Right cardiac atrium (tissue), 5 donors: ENCODE data around the gene DIP2B. TPM values are rescaled to one million over a fixed set of nuclear protein-coding genes. Genes with fewer than 3 reads are reported as not detected.
A peak's percentile ranks its signal among the peaks of the same experiment; 100 is the strongest.

ENCODE experiments used
- ATAC-seq, 2 donors: fragments of 200-7000 bp; cut with Tn5 transposase; one replicate each; pipeline versions ENCODE4 v1.8.0 to v1.9.1; 2020; ENCODE audit warnings: moderate library complexity in 2 of 2, mild to moderate bottlenecking in 1 of 2
- DNase-seq, 3 donors: peaks; one replicate each; pipeline ENCODE4 v3.0.0-alpha.2; 2020
- H3K27ac ChIP-seq: one replicate; pipeline ENCODE4 v1.5.1; 2013; ENCODE audit warnings: mild to moderate bottlenecking, low read length, control low read depth, moderate library complexity
- H3K27me3 ChIP-seq: one replicate; pipeline ENCODE4 v1.6.1; 2013; ENCODE audit not compliant: control insufficient read depth, insufficient read depth
- H3K4me1 ChIP-seq: one replicate; pipeline ENCODE4 v1.6.1; 2013; ENCODE audit warnings: low read length; ENCODE audit not compliant: control insufficient read depth, insufficient read depth
- H3K4me3 ChIP-seq: one replicate; pipeline ENCODE4 v1.5.1; 2013; ENCODE audit warnings: low read length, control low read depth
- H3K9me3 ChIP-seq: one replicate; pipeline ENCODE4 v1.6.1; 2013; ENCODE audit warnings: low read length; ENCODE audit not compliant: control insufficient read depth
- WGBS: extraction: QIAGEN DNeasy Blood & Tissue Kit; methylation state at CpG from one replicate; pipeline ENCODE4 v1.1.7; 2013; 5-methylcytosine and 5-hydroxymethylcytosine counted together
- intact Hi-C, 4 donors: fragments of 100-400 bp; cut with DNase I; formaldehyde crosslinking; loops; one replicate each; pipeline versions ENCODE4 v1.11.0 to v1.14.0; 2022 to 2023
- polyA plus RNA-seq: library from polyadenylated mRNA; stranded (reverse); fragments of 200-250 nt; gene quantifications from one replicate; pipeline ENCODE4 v1.2.3, GENCODE V29; 2013
- total RNA-seq, 4 donors: library from RNA; stranded (reverse); fragmentation: NEBNext Ultra II Directional; extraction: Animal tissue kit (Norgen Biotek cat#: 25700); gene quantifications; one replicate each; pipeline ENCODE4 v1.2.1, GENCODE V29; 2021
- donor health status: healthy with polysubstance abuse.
- donor health status: DM: no; HTN: yes; CAD: no.
- donor health status: DM: no; HTN: no; CAD: no.
- donor health status: DM: no; HTN: yes; CAD: no; lungs with severe emphysema.
- donor health status: DM: yes; HTN: yes; CAD: no.

The DIP2B gene
- total and polyA plus RNA-seq, 5 donors, result 3.8 to 16.8 (median 11.8) TPM

- no peaks in the 10 kb centered on the region for H3K27me3 ChIP-seq
- DNase-seq, result no peak
- 51% methylated on average over 4 of the region's 4 CpGs for WGBS
- H3K4me1 ChIP-seq, result peaks cover 1% of the 10 kb centered on the region
- intact Hi-C loops, result no loop called here
- no peak overlapping the region for H3K4me3 ChIP-seq
- ATAC-seq, result no peak
- H3K27ac ChIP-seq, result no peak overlapping the region
- H3K9me3 ChIP-seq, result no peaks in the 10 kb centered on the region
Observed at GRCh38 chr12:50625029-50625925, 120.5 kb downstream of the DIP2B start.

- Histone ChIP-seq H3K4me1 (no peaks in the 10 kb centered on the region), H3K27me3 (no peaks in the 10 kb centered on the region), H3K4me3 (no peak overlapping the region), H3K27ac (no peak overlapping the region), H3K9me3 (no peaks in the 10 kb centered on the region)
- ATAC-seq (no peak), DNase-seq (no peak)
- intact Hi-C loops, result no loop called here
- 71% methylated on average over 5 of the region's 5 CpGs for WGBS
Observed at GRCh38 chr12:50626026-50626425, 121.2 kb downstream of the DIP2B start.

- Histone ChIP-seq H3K9me3 (no peaks in the 10 kb centered on the region), H3K4me3 (no peak overlapping the region), H3K27me3 (no peaks in the 10 kb centered on the region), H3K4me1 (no peaks in the 10 kb centered on the region), H3K27ac (no peak overlapping the region)
- DNase-seq (no peak), ATAC-seq (no peak)
- intact Hi-C loops, result no loop called here
- 87% methylated on average over 2 of the region's 2 CpGs for WGBS
Observed at GRCh38 chr12:50627491-50627890, 122.7 kb downstream of the DIP2B start.

- H3K4me3 ChIP-seq, result no peak overlapping the region
- ATAC-seq (no peak), DNase-seq (no peak)
- H3K4me1 ChIP-seq, result no peaks in the 10 kb centered on the region
- intact Hi-C loops, result no loop called here
- WGBS, result 88% methylated on average over 6 of the region's 6 CpGs
- no peak overlapping the region for H3K27ac ChIP-seq
- no peaks in the 10 kb centered on the region for H3K27me3 ChIP-seq
- no peaks in the 10 kb centered on the region for H3K9me3 ChIP-seq
Observed at GRCh38 chr12:50628394-50628793, 123.6 kb downstream of the DIP2B start.

- ATAC-seq, result no peak
- intact Hi-C loops, result no loop called here
- H3K27ac ChIP-seq, result no peak overlapping the region
Observed at GRCh38 chr12:50633955-50634354, 129.2 kb downstream of the DIP2B start.

GRCh38 chr12:50634379-50634778, 129.6 kb downstream of the DIP2B start:
- H3K27ac ChIP-seq, result no peak overlapping the region
- H3K4me1 ChIP-seq, result peaks cover 8% of the 10 kb centered on the region
- H3K9me3 ChIP-seq, result no peaks in the 10 kb centered on the region
- DNase-seq (no peak), ATAC-seq (peak; percentile 18 to 34)
- no peak overlapping the region for H3K4me3 ChIP-seq
- H3K27me3 ChIP-seq, result no peaks in the 10 kb centered on the region
- intact Hi-C loops, result no loop called here
- WGBS, result 66% methylated on average over 2 of the region's 2 CpGs

More at GRCh38 chr12:50633955-50634354, 129.2 kb downstream of the DIP2B start:
- DNase-seq, result no peak
- Histone ChIP-seq H3K9me3 (no peaks in the 10 kb centered on the region), H3K4me1 (peaks cover 8% of the 10 kb centered on the region), H3K4me3 (no peak overlapping the region), H3K27me3 (no peaks in the 10 kb centered on the region)
- 70% methylated on average over 6 of the region's 6 CpGs for WGBS

GRCh38 chr12:50635364-50635763, 130.6 kb downstream of the DIP2B start:
- peak in 1 of 3 donors; percentile 47 for DNase-seq

GRCh38 chr12:50635857-50636256, 131.1 kb downstream of the DIP2B start:
- Histone ChIP-seq H3K4me1 (peaks cover 8% of the 10 kb centered on the region), H3K4me3 (no peak overlapping the region), H3K27me3 (no peaks in the 10 kb centered on the region), H3K27ac (no peak overlapping the region), H3K9me3 (no peaks in the 10 kb centered on the region)
- 86% methylated on average over 4 of the region's 4 CpGs for WGBS
- ATAC-seq, result no peak
- intact Hi-C loops, result loop anchor here in 2 of 4 donors (2.0 to 5.0 kb wide), 2 partner anchors 129 to 131 kb away; partner anchors contain the start of gene DIP2B (in 1 of the 2)
- DNase-seq, result no peak

More at GRCh38 chr12:50635364-50635763, 130.6 kb downstream of the DIP2B start:
- ATAC-seq, result peak in 1 of 2 donors; percentile 62
- WGBS, result 49% methylated on average over 5 of the region's 5 CpGs
- H3K27ac ChIP-seq, result no peak overlapping the region
- intact Hi-C loops, result loop anchor here in 1 of 4 donors (5.0 kb wide), 1 partner anchor 128 kb away; no protein-coding TSS in a partner anchor
- no peaks in the 10 kb centered on the region for H3K27me3 ChIP-seq
- no peaks in the 10 kb centered on the region for H3K9me3 ChIP-seq
- H3K4me1 ChIP-seq, result peaks cover 8% of the 10 kb centered on the region
- H3K4me3 ChIP-seq, result no peak overlapping the region

- no peaks in the 10 kb centered on the region for H3K9me3 ChIP-seq
- no peak overlapping the region for H3K4me3 ChIP-seq
- no peaks in the 10 kb centered on the region for H3K27me3 ChIP-seq
- DNase-seq (no peak), ATAC-seq (peak; percentile 9 to 39)
- peaks cover 8% of the 10 kb centered on the region for H3K4me1 ChIP-seq
- intact Hi-C loops, result loop anchor here in 2 of 4 donors (2.0 to 5.0 kb wide), 2 partner anchors 129 to 132 kb away; partner anchors contain the start of gene DIP2B (in 1 of the 2)
- no peak overlapping the region for H3K27ac ChIP-seq
- 70% methylated on average over 3 of the region's 3 CpGs for WGBS
Observed at GRCh38 chr12:50636505-50636904, 131.7 kb downstream of the DIP2B start.

- no peaks in the 10 kb centered on the region for H3K9me3 ChIP-seq
- H3K4me1 ChIP-seq, result peaks cover 8% of the 10 kb centered on the region
- H3K27me3 ChIP-seq, result no peaks in the 10 kb centered on the region
- H3K4me3 ChIP-seq, result no peak overlapping the region
- intact Hi-C loops, result loop anchor here (2.0 to 5.0 kb wide), 2 partner anchors 131 to 133 kb away; partner anchors contain the start of gene DIP2B (in 3 of the 4)
- WGBS, result 33% methylated on average over 4 of the region's 4 CpGs
- ATAC-seq (peak in 1 of 2 donors; percentile 37), DNase-seq (no peak)
- H3K27ac ChIP-seq, result no peak overlapping the region
Observed at GRCh38 chr12:50637870-50638481, 133.2 kb downstream of the DIP2B start.

GRCh38 chr12:50638482-50638880, 133.7 kb downstream of the DIP2B start:
- Histone ChIP-seq H3K27ac (no peak overlapping the region), H3K27me3 (no peaks in the 10 kb centered on the region), H3K9me3 (no peaks in the 10 kb centered on the region), H3K4me3 (no peak overlapping the region), H3K4me1 (peaks cover 8% of the 10 kb centered on the region)
- DNase-seq, result no peak
- ATAC-seq, result no peak
- intact Hi-C loops, result loop anchor here in 3 of 4 donors (2.0 to 5.0 kb wide), 2 partner anchors 131 to 134 kb away; partner anchors contain the start of gene DIP2B (in 2 of the 3)
